ENCODE measurements around the gene RPL15. TPM values are rescaled to one million over a fixed set of nuclear protein-coding genes. Genes with fewer than 3 reads are reported as not detected.
"Not testable (repeated sequence)": the region's sequence is repeated elsewhere in the genome, so short reads cannot be mapped to it uniquely, and the experiment has no call there.

Gene RPL15
- total and polyA plus RNA-seq, 2 donors, result 2,735 to 3,715 TPM

DNA sequence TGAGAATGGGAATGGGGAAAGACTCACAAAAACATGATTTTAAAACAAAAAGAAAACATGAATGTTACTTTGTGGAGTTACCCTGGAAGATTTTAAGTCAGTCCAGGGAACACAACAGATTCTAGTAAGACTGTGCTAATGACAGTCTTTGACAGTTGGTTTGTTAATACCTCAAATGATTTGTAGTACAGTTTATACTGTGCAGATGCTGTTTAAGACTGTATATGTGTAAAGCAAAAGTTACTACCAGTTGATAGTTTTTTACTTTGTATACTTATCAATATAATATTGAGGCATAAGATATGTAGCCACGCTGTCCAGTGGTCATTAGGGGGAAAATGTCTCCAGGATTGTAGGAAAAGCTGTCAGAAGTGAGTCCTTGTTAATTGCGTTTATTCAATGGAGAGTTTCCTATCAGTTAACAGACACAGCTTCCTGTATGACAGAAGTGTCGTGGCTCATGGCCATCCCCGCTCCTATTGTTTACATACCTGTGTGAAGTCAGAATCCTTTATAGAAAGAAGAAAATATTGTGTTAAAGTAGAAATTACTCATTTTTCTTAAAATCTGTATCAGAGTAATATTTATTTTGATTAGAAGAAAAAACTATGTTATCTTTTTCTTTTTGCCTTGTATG, 36.1 kb upstream of the RPL15 start:
- no peaks in the 10 kb centered on the region for H3K4me1 ChIP-seq (ENCODE audit: insufficient read depth)
- DNase-seq (ENCODE audit: extremely low spot score), result no peak
- WGBS, result 64% methylated on average over 4 of the region's 4 CpGs
- H3K36me3 ChIP-seq (ENCODE audit: insufficient read depth), result no peaks in the 10 kb centered on the region
- no peak overlapping the region for H3K4me3 ChIP-seq (ENCODE audit: low read depth, low read length)
- no peak overlapping the region for H3K27ac ChIP-seq (ENCODE audit: low read depth)

DNA sequence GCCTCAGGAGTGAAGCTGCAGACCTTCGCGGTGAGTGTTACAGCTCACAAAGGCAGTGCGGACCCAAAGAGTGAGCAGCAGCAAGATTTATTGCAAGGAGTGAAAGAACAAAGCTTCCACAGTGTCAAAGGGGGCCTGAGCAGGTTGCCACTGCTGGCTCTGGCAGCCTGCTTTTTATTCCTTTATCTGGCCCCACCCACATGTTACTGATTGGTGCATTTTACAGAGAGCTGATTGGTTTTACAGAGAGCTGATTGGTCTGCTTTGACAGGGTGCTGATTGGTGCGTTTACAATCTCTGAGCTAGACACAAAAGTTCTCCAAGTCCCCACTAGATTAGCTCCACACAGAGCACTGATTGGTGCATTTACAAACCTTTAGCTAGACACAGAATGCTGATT, 34.9 kb upstream of the RPL15 start:
- DNase-seq (ENCODE audit: extremely low spot score); H3K27ac ChIP-seq (ENCODE audit: low read depth); H3K36me3 ChIP-seq (ENCODE audit: insufficient read depth); H3K4me1 ChIP-seq (ENCODE audit: insufficient read depth); H3K4me3 ChIP-seq (ENCODE audit: low read depth, low read length): not testable (repeated sequence)
- 77% methylated on average over 4 of the region's 4 CpGs for WGBS

DNA sequence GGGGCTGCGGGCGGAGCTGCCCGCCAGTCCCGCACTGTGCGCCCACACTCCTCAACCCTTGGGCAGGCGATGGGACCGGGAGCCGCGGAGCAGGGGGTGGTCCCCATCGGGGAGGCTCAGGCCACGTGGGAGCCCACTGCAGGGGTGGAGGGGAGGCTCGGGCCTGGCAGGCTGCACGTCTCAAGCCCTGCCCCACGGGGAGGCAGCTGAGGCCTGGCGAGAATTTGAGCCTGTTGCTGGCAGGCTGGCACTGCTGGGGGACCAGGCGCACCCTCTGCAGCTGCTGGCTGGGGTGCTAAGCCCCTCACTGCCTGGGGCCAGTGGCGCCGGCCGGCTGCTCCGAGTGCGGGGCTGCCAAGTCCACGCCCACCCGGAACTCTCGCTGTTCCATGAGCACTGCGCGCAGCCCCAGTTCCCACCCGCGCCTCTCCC, 34.4 kb upstream of the RPL15 start:
- Histone ChIP-seq H3K4me1 (ENCODE audit: insufficient read depth) (no peaks in the 10 kb centered on the region), H3K4me3 (ENCODE audit: low read depth, low read length) (no peak overlapping the region), H3K27ac (ENCODE audit: low read depth) (no peak overlapping the region), H3K36me3 (ENCODE audit: insufficient read depth) (no peaks in the 10 kb centered on the region)
- no peak for DNase-seq (ENCODE audit: extremely low spot score)
- WGBS, result 98% methylated on average over 28 of the region's 28 CpGs

GRCh38 chr3:23884481-23884880, 32.5 kb upstream of the RPL15 start:
- no peak overlapping the region for H3K27ac ChIP-seq (ENCODE audit: low read depth)
- 95% methylated on average over 2 of the region's 2 CpGs for WGBS
- no peak for DNase-seq (ENCODE audit: extremely low spot score)
- no peaks in the 10 kb centered on the region for H3K4me1 ChIP-seq (ENCODE audit: insufficient read depth)
- H3K36me3 ChIP-seq (ENCODE audit: insufficient read depth), result no peaks in the 10 kb centered on the region
- no peak overlapping the region for H3K4me3 ChIP-seq (ENCODE audit: low read depth, low read length)

DNA sequence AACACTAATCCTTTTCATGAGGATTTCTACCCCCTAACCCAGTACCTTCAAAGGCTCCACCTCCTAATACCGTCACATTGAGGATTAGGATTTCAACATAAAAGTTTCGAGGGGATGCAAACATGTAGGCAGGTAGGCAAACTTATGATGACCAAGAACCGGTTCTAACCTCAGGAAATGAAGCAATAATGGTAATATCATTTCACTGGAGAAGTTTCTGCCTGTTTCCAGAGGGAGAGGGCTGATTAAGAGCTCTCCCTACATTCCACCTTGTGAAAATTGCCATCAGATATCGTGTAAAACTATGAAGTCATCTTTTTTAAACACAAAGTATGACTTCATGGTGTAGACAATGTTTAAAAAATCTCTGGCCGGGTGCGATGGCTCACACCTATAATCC, 31.7 kb upstream of the RPL15 start:
- Histone ChIP-seq H3K4me1 (ENCODE audit: insufficient read depth) (no peaks in the 10 kb centered on the region), H3K27ac (ENCODE audit: low read depth) (no peak overlapping the region), H3K4me3 (ENCODE audit: low read depth, low read length) (no peak overlapping the region), H3K36me3 (ENCODE audit: insufficient read depth) (no peaks in the 10 kb centered on the region)
- DNase-seq (ENCODE audit: extremely low spot score), result no peak
- 90% methylated on average over 6 of the region's 6 CpGs for WGBS

- Histone ChIP-seq H3K27ac (ENCODE audit: low read depth) (no peak overlapping the region), H3K4me3 (ENCODE audit: low read depth, low read length) (no peak overlapping the region), H3K4me1 (ENCODE audit: insufficient read depth) (no peaks in the 10 kb centered on the region), H3K36me3 (ENCODE audit: insufficient read depth) (no peaks in the 10 kb centered on the region)
- WGBS, result 94% methylated on average over 3 of the region's 3 CpGs
- DNase-seq (ENCODE audit: extremely low spot score), result no peak
Measured at GRCh38 chr3:23886311-23886710, 30.6 kb upstream of the RPL15 start.

DNA sequence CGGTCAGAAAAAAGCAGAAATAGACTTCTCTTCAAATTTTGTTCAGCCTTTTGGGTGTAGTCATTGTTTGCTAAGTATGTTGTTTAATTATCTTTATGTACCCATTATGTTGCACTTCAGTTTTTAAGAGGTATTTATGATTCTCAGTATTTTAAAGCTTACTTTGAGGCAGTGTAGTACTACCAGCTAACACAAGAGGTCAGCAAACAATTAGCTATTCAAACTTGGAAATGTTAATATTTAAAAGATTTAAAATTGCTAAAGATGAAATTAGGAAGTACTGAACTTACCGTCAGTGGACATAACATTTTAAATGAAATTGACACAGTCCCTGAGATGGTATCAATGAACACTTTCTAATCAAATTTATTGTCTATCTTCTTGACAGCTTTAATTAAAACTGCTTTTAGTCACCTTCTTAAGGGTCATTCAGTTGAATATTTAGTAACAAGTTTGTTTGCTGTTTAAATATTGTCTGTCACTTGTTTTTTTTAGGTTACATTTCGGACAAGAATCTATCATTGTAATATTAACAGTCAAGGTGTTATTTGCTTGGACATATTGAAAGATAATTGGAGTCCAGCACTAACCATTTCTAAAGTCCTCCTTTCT, 28.2 kb upstream of the RPL15 start:
- DNase-seq (ENCODE audit: extremely low spot score), result no peak
- no peak overlapping the region for H3K27ac ChIP-seq (ENCODE audit: low read depth)
- whole genome bisulfite sequencing, result 59% methylated on average over 3 of the region's 3 CpGs
- no peak overlapping the region for H3K4me3 ChIP-seq (ENCODE audit: low read depth, low read length)
- no peaks in the 10 kb centered on the region for H3K36me3 ChIP-seq (ENCODE audit: insufficient read depth)
- no peaks in the 10 kb centered on the region for H3K4me1 ChIP-seq (ENCODE audit: insufficient read depth)

- no peaks in the 10 kb centered on the region for H3K36me3 ChIP-seq (ENCODE audit: insufficient read depth)
- no peaks in the 10 kb centered on the region for H3K4me1 ChIP-seq (ENCODE audit: insufficient read depth)
- no peak overlapping the region for H3K4me3 ChIP-seq (ENCODE audit: low read depth, low read length)
- no peak overlapping the region for H3K27ac ChIP-seq (ENCODE audit: low read depth)
- DNase-seq (ENCODE audit: extremely low spot score), result no peak
- WGBS, result 90% methylated on average over 2 of the region's 2 CpGs
Measured at GRCh38 chr3:23889386-23889785, 27.5 kb upstream of the RPL15 start.

- DNase-seq (ENCODE audit: extremely low spot score), result no peak
- no peak overlapping the region for H3K27ac ChIP-seq (ENCODE audit: low read depth)
- no peak overlapping the region for H3K4me3 ChIP-seq (ENCODE audit: low read depth, low read length)
- 78% methylated on average over 5 of the region's 5 CpGs for WGBS
- H3K4me1 ChIP-seq (ENCODE audit: insufficient read depth), result no peaks in the 10 kb centered on the region
- H3K36me3 ChIP-seq (ENCODE audit: insufficient read depth), result no peaks in the 10 kb centered on the region
Measured at GRCh38 chr3:23889950-23890349, 27.0 kb upstream of the RPL15 start.

- no peak for DNase-seq (ENCODE audit: extremely low spot score)
- Histone ChIP-seq H3K4me1 (ENCODE audit: insufficient read depth) (no peaks in the 10 kb centered on the region), H3K36me3 (ENCODE audit: insufficient read depth) (no peaks in the 10 kb centered on the region), H3K4me3 (ENCODE audit: low read depth, low read length) (no peak overlapping the region), H3K27ac (ENCODE audit: low read depth) (no peak overlapping the region)
- 84% methylated on average over 8 of the region's 8 CpGs for WGBS
Measured at GRCh38 chr3:23894254-23895061, 22.5 kb upstream of the RPL15 start.

DNA sequence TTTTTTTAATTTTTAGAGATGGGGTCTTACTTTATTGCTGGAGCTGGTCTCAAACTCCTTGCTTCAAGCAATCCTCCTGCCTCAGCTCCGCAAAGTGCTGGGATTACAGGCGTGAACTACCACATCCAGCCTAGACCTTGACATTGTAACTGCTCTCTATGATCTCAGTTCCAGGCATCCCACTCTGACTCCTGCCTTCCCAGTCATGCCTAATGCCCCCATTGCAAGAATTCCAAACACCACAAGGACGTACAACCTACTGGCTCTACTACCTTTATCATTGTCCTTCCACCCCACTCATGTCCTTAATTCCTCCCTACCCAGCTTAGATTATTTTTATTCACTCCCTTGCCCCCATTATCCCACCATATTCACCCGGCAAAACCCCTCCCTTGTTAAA, 21.8 kb upstream of the RPL15 start:
- no peak for DNase-seq (ENCODE audit: extremely low spot score)
- Histone ChIP-seq H3K36me3 (ENCODE audit: insufficient read depth) (peaks cover under 1% of the 10 kb centered on the region), H3K4me1 (ENCODE audit: insufficient read depth) (no peaks in the 10 kb centered on the region), H3K4me3 (ENCODE audit: low read depth, low read length) (no peak overlapping the region), H3K27ac (ENCODE audit: low read depth) (no peak overlapping the region)
- 97% methylated on average over 4 of the region's 4 CpGs for WGBS

DNA sequence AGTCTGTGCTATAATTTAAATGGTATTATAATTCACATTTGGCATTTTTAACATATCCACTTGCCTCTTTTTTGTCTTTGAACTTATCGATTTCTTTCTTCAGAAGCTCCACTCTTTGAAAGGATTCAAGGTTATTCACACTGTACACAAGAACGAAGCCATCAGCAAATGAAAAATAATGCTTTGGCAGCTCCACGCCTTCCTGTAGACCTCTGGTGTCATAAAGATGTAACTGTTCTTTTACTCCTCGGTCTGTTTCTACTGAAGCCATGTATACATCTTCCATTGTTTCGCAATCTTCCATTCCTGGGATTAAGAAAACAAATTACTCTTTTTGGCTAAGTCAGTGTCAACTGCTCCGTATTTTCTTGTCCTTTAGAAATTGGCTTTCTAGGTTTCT, 16.2 kb upstream of the RPL15 start:
- WGBS, result 84% methylated on average over 6 of the region's 6 CpGs
- Histone ChIP-seq H3K36me3 (ENCODE audit: insufficient read depth) (peaks cover 2% of the 10 kb centered on the region), H3K4me3 (ENCODE audit: low read depth, low read length) (no peak overlapping the region), H3K4me1 (ENCODE audit: insufficient read depth) (no peaks in the 10 kb centered on the region), H3K27ac (ENCODE audit: low read depth) (no peak overlapping the region)
- no peak for DNase-seq (ENCODE audit: extremely low spot score)

- Histone ChIP-seq H3K27ac (ENCODE audit: low read depth) (no peak overlapping the region), H3K36me3 (ENCODE audit: insufficient read depth) (peaks cover 2% of the 10 kb centered on the region), H3K4me3 (ENCODE audit: low read depth, low read length) (no peak overlapping the region), H3K4me1 (ENCODE audit: insufficient read depth) (no peaks in the 10 kb centered on the region)
- no peak for DNase-seq (ENCODE audit: extremely low spot score)
Measured at GRCh38 chr3:23904545-23904944, 12.4 kb upstream of the RPL15 start.

DNA sequence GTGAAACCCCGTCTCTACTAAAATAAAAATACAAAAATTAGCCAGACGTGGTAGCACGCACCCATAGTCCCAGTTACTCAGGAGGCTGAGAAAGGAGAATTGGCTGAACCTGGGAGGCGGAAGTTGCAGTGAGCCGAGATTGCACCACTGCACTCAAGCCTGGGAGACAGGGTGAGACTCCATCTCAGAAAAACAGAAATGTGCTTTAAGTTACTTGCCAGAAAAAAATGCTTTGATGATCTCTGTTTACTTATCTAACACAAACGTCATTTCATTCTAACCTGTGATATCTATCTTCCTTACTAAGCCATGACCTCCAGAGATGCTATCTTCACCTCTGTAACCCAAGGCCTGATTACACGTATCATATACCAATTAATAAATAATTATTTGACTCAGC, 7.6 kb upstream of the RPL15 start:
- H3K4me3 ChIP-seq (ENCODE audit: low read depth, low read length), result no peak overlapping the region
- H3K27ac ChIP-seq (ENCODE audit: low read depth), result no peak overlapping the region
- WGBS, result 90% methylated on average over 7 of the region's 7 CpGs
- H3K36me3 ChIP-seq (ENCODE audit: insufficient read depth), result peaks cover 5% of the 10 kb centered on the region
- DNase-seq (ENCODE audit: extremely low spot score), result no peak
- H3K4me1 ChIP-seq (ENCODE audit: insufficient read depth), result no peaks in the 10 kb centered on the region

Measured in urinary bladder (tissue), 4 donors.